Heart right ventricle (tissue), 16 donors: Measurements from ENCODE around the gene CERS3. TPM values are rescaled to one million over a fixed set of nuclear protein-coding genes. Genes with fewer than 3 reads are reported as not detected.

Source experiments
- ATAC-seq, 8 donors: fragments of 200-7000 bp; cut with Tn5 transposase; one replicate each; pipeline ENCODE4 v1.9.1; 2020; ENCODE audit warnings: mild to moderate bottlenecking in 8 of 8, moderate library complexity in 8 of 8, moderate number of reproducible peaks in 1 of 8
- DNase-seq, 2 donors: peaks; one replicate each; pipeline ENCODE4 v3.0.0-alpha.2; 2020
- H3K27ac ChIP-seq, 10 donors: fragments of 200-600 bp; sonication (generic) in 2 of 10; one replicate each; pipeline versions ENCODE4 v1.5.0 to v1.8.0; 2020 to 2022; ENCODE audit warnings: mild to moderate bottlenecking in 3 of 10
- H3K27me3 ChIP-seq, 7 donors: fragments of 200-600 bp; one replicate each; pipeline ENCODE4 v1.8.0; 2021 to 2022; ENCODE audit warnings: mild to moderate bottlenecking in 2 of 7
- H3K36me3 ChIP-seq, 9 donors: fragments of 200-600 bp; sonication (generic) in 1 of 9; one replicate each; pipeline versions ENCODE4 v1.5.0 to v1.8.0; 2020 to 2022; ENCODE audit warnings: mild to moderate bottlenecking in 2 of 9
- H3K4me1 ChIP-seq, 9 donors: fragments of 200-600 bp; sonication (generic) in 1 of 9; one replicate each; pipeline versions ENCODE4 v1.5.0 to v1.8.0; 2020 to 2022; ENCODE audit warnings: mild to moderate bottlenecking in 4 of 9
- H3K4me3 ChIP-seq, 10 donors: fragments of 200-600 bp; sonication (generic) in 2 of 10; one replicate each; pipeline versions ENCODE4 v1.5.0 to v1.8.0; 2020 to 2022; ENCODE audit warnings: mild to moderate bottlenecking in 7 of 10, moderate library complexity in 2 of 10
- H3K9me3 ChIP-seq, 11 donors: fragments of 200-600 bp in 10 of 11; sonication (generic) in 2 of 11; one replicate each; pipeline versions ENCODE4 v1.5.0 to v1.8.0; 2013 to 2022; ENCODE audit warnings: mild to moderate bottlenecking in 2 of 11, control low read depth in 1 of 11, moderate library complexity in 1 of 11
- CTCF ChIP-seq, 9 donors: fragments of 200-600 bp; sonication (generic) in 2 of 9; IDR thresholded peaks; one replicate each; pipeline versions ENCODE4 v1.5.0 to v1.8.0; 2021 to 2022; ENCODE audit warnings: antibody characterized with exemption in 9 of 9, mild to moderate bottlenecking in 5 of 9, moderate library complexity in 1 of 9
- WGBS, 2 donors: extraction: QIAGEN DNeasy Blood & Tissue Kit; methylation state at CpG; one replicate each; pipeline ENCODE4 v1.1.7; 2013; ENCODE audit warnings: inconsistent platforms in 1 of 2; 5-methylcytosine and 5-hydroxymethylcytosine counted together
- intact Hi-C, 10 donors: fragments of 100-400 bp; cut with DNase I; formaldehyde crosslinking; loops; one replicate each; pipeline versions ENCODE4 v1.11.1 to v1.14.2; 2022
- long read RNA-seq, 3 donors: library from polyadenylated mRNA; unstranded; transcript quantifications; one replicate each; pipeline ENCODE4 v2.0.0, GENCODE V29; 2020 to 2021
- polyA plus RNA-seq, 2 donors: library from polyadenylated mRNA; stranded (reverse); fragments of 200-250 nt; gene quantifications; one replicate each; pipeline ENCODE4 v1.2.3, GENCODE V29; 2013
- total RNA-seq, 10 donors: library from RNA; stranded (reverse); fragmentation: NEBNext Ultra II Directional in 3 of 10; extraction: Animal tissue kit (Norgen Biotek cat#: 25700) in 3 of 10; gene quantifications; one replicate each; pipeline versions ENCODE4 v1.2.1 to v1.2.4, GENCODE V29; 2021 to 2023
- donor health status: Arrhythmogenic right ventricular cardiomyopathy.
- donor health status: ischemic (EF 13 %, LVEDD 7.1; RV severe dilation, severe dysfunction).
- donor health status: healthy with polysubstance abuse.
- donor health status: DM: no; HTN: yes; CAD: no.
- donor health status: DM: no; HTN: no; CAD: no.
- donor health status: ischemic (EF 25% LVEDD 6.9; RV normal size, moderate dysfunction).
- donor health status: ischemic (EF 25% LVEDD 5.7; RV mildly dilated, moderate dysfunction).
- donor health status: healthy.
- donor health status: DM: yes; HTN: yes; CAD: no.
- donor health status: Ischemic cardiomyopathy.
- donor health status: ischemic (EF 35%, LVEDD 5.7; RV mildly dilated, moderate dysfunction).
- donor health status: nonischemic (EF 11% LVEDD 7.7; RV severe dilation, severe dysfunction).
- donor health status: DM: yes; HTN: yes; CAD: no.
- donor health status: PGD.
- donor health status: ischemic (EF 29% LVEDD 5.4; RV normal size, mild dysfunction).
- donor health status: nonischemic (EF 23%, LVEDD 6.1; RV moderate dilation, normal function).

CERS3 gene
- total RNA-seq (not detected), polyA plus RNA-seq (under 1 TPM in 1 of 2 donors, not detected in 1; 0.03 TPM)
- long read RNA-seq, donor 1, result 0 reads
- long read RNA-seq, donor 2, result 0 reads
- long read RNA-seq, donor 3, result 0 reads

- no peak for TF ChIP-seq CTCF (IDR thresholded peaks at IDR 0.05)
- ATAC-seq (no peak), DNase-seq (no peak)
- Histone ChIP-seq H3K4me3 (no peak within 1 kb of the TSS), H3K4me1 (peaks cover 0 to 7% (median 0%) of the 10 kb centered on the region in 9 donors), H3K27ac (no peak within 1 kb of the TSS), H3K9me3 (no peaks in the 10 kb centered on the region), H3K27me3 (peaks cover 0 to 22% (median 13%) of the 10 kb centered on the region in 7 donors), H3K36me3 (no peaks in the 10 kb centered on the region)
- intact Hi-C loops, result no loop called here
- 79 to 83% methylated on average over 10 of the region's 10 CpGs for WGBS, 2 donors
These were observed at the start of gene CERS3 for GRCh38 chr15:100528833-100529428. CERS3 (minus strand) TSS chr15:100528950; CDS start chr15:100501849, 27,101 bp downstream.

GRCh38 chr15:100573526-100573925, 44.8 kb upstream of the CERS3 start:
- Histone ChIP-seq H3K27ac (no peak overlapping the region), H3K36me3 (peaks cover 0 to 59% (median 13%) of the 10 kb centered on the region in 9 donors), H3K9me3 (no peaks in the 10 kb centered on the region), H3K4me3 (no peak overlapping the region), H3K27me3 (no peaks in the 10 kb centered on the region), H3K4me1 (peaks cover 0 to 4% (median 0%) of the 10 kb centered on the region in 9 donors)
- DNase-seq (no peak), ATAC-seq (no peak)
- WGBS, 2 donors, result 91 to 95% methylated on average over 4 of the region's 4 CpGs
- TF ChIP-seq CTCF (IDR thresholded peaks at IDR 0.05), result no peak
- intact Hi-C loops, result loop anchor here in 4 of 10 donors (2.0 to 5.0 kb wide), 4 partner anchors 221 to 231 kb away; partner anchors contain the start of gene ADAMTS17 (in 1 of the 4)

GRCh38 chr15:100572362-100572983, 43.7 kb upstream of the CERS3 start:
- H3K9me3 ChIP-seq, result no peaks in the 10 kb centered on the region
- H3K36me3 ChIP-seq, result peaks cover 0 to 65% (median 13%) of the 10 kb centered on the region in 9 donors
- H3K4me1 ChIP-seq, result peaks cover 0 to 4% (median 0%) of the 10 kb centered on the region in 9 donors
- no peak overlapping the region for H3K4me3 ChIP-seq
- no peak overlapping the region for H3K27ac ChIP-seq
- H3K27me3 ChIP-seq, result no peaks in the 10 kb centered on the region
- intact Hi-C loops, result loop anchor here in 5 of 10 donors (1.0 to 5.0 kb wide), 5 partner anchors 220 to 230 kb away; partner anchors contain the start of gene ADAMTS17 (in 1 of the 5)
- TF ChIP-seq CTCF (IDR thresholded peaks at IDR 0.05), result peak; percentile 35 to 72 (median 67)
- 65 to 67% methylated on average over 4 of the region's 4 CpGs for WGBS, 2 donors
- ATAC-seq, result no peak
- DNase-seq, result no peak

GRCh38 chr15:100571592-100572167, 42.9 kb upstream of the CERS3 start:
- H3K4me3 ChIP-seq, result no peak overlapping the region
- H3K27ac ChIP-seq, result no peak overlapping the region
- no peaks in the 10 kb centered on the region for H3K9me3 ChIP-seq
- 85 to 91% methylated on average over 6 of the region's 6 CpGs for WGBS, 2 donors
- DNase-seq (no peak), ATAC-seq (no peak)
- intact Hi-C loops, result loop anchor here in 9 of 10 donors (1.0 to 5.0 kb wide), 7 partner anchors 219 to 229 kb away; partner anchors contain the start of gene ADAMTS17 (in 1 of the 9)
- peaks cover 0 to 4% (median 0%) of the 10 kb centered on the region in 9 donors for H3K4me1 ChIP-seq
- TF ChIP-seq CTCF (IDR thresholded peaks at IDR 0.05), result no peak
- H3K36me3 ChIP-seq, result peaks cover 0 to 65% (median 13%) of the 10 kb centered on the region in 9 donors
- no peaks in the 10 kb centered on the region for H3K27me3 ChIP-seq
